ENCODE measurements around the gene NF1. TPM values are rescaled to one million over a fixed set of nuclear protein-coding genes. Genes with fewer than 3 reads are reported as not detected.
A peak's percentile ranks its signal among the peaks of the same experiment; 100 is the strongest.
"Not testable (repeated sequence)": the region's sequence is repeated elsewhere in the genome, so short reads cannot be mapped to it uniquely, and the experiment has no call there.

NF1 gene
- total RNA-seq, 1 donor from 2014 or later, result 65.0 TPM

DNA sequence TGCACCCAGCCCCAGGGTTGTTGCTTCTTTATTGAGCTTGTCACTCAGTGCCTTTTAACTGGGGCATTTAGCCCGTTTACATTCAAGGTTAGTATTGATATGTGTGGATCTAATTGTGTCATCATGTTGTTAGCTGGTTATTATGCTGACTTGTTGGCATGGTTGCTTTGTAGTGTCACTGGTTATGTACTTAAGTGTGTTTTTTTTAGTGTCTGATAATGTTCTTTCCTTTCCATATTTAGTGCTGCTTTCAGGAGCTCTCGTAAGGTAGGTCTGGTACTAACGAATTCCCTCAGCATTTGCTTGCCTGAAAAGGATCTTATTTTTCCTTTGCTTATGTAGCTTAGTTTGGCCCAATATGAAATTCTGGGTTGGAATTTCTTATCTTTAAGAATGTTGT, 33.5 kb downstream of the NF1 start:
- no peak for DNase-seq (ENCODE audit: low spot score)

DNA sequence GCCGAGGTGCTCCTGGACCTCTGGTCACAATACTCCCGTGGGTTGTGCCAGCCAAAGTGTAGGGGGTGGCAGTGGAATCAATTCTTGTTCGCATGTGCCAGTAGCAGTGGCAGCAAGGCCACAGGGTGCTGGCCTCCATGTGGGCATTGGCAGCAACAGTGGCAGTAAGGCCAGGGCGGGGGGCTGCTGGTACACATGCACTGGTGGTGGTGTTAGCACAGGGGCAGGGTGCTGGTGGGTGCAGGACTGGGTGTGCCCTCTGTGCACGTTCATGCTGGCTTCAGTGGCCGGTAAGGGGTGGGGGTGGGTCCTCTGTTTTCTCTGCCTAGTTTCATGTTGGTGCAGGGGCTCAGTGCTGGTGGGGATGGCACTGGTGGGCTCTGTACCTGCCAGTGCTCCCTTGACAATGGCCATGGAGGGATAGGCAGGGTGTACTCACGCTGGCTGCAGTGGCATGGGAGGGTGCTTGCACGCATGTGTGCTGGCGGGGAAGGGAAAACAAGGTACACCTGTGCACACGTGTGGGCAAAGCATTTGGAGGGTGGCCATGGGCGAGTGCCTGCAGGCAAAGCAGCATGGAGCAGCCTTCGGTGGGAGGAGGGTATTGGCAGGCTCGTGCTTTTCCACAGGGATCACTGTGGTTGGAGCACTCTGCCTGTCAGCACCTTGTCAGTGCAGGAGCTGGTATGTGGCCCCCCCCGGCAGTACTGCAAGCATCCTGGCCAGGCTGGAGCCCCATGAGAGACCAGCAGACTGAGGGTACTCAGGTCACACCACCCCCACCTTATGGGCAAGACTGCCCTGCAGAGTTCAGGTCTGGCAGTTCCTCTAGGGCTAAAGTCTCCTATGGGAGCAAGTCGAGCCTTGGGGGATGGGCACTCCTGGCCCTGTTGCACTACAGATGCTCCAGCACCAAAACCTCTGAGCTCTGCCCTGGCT, 35.8 kb downstream of the NF1 start:
- DNase-seq (ENCODE audit: low spot score), result no peak

DNA sequence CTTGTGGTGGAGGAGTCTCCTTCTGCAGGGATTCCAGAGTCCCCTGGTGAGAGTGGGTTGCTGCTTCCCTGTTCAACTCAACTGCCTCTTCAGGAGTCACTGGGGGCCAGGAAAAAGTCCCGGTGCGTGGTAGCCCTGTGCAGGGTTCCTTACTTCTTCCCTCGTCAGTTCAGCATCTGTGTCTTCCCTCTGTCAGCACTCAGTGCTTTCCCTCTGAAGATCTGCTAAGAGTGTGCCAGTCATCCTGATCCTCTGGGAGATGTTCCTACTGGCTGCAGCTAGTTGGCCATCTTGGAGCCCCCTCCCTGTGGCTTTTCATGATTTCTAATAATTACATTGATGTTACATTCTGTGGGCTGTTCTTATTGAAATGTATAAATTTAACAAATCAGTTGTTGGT, 36.5 kb downstream of the NF1 start:
- DNase-seq (ENCODE audit: low spot score), result no peak

DNA sequence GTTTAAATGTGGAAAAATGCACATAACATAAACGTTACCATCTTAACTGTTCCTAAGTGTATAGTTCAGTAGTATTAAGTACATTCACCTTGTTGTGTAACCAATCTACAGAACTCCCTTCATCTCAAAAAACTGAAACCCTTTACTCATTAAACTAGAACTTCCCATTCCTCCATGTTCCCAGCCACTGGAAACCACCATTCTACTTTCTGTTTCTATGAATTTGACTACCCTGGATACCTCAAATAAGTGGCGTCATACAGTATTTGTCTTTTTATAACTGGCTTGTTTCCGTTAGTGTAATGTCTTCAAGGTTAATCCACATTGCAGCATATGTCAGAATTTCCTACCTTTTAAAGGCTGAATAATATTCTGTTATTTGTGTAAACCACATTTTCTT, 38.2 kb downstream of the NF1 start:
- DNase-seq (ENCODE audit: low spot score), result no peak

DNA sequence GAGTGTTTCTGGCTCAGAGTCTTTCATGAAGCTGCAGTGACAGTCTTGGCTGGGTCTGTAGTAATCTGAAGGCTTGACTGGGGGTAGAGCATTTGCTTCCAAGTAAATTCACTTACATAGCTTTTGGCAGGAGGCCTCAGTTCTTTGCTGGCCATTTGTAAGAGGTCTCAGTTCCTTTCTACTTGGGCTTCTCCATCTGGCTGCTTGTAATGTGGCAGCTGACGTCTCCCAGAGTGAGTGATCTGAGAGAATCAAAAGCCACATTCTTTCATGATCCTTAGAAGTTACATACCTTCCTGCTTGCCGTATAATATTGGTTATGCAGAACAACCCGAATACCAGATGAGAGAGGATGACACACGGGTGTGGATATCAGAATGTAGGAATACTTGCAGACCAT, 39.8 kb downstream of the NF1 start:
- no peak for DNase-seq (ENCODE audit: low spot score)

DNA sequence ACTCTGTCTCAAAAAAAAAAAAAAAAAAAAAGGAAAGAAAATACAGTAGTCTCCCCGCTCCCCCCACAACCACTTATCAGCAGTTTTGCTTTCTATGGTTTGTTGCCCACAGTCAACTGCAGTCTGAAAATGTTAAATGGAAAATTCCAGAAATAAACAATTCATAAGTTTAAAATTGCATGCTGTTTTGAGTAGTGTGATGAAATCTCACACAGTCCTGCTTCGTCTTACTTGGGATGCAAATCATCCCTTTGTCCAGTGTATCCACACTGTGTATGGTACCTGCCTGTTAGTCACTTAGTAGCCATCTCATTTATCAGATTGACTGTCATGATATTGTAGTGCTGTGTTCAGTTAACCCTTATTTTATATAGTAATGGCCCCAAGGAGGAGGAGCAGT, 41.5 kb downstream of the NF1 start:
- no peak for DNase-seq (ENCODE audit: low spot score)

DNA sequence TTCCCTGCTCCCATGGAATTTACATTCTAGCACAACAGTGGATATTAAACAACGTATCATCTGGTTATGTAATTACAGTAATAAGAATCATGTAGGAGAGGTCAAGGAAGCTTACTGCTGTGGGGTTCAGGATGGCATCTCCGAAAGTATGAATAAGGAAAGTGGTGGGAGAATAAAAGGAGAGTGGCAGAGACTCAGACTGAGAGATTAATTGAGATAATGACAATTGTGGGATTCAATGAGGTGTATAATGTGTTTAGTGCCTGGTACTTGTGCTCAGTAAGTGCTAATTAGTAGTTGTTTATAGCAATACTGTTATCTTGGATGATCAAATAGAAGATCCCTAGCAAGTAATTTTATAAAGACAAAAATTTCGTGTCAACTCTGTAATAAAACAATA, 45.3 kb downstream of the NF1 start:
- DNase-seq (ENCODE audit: low spot score), result no peak

DNA sequence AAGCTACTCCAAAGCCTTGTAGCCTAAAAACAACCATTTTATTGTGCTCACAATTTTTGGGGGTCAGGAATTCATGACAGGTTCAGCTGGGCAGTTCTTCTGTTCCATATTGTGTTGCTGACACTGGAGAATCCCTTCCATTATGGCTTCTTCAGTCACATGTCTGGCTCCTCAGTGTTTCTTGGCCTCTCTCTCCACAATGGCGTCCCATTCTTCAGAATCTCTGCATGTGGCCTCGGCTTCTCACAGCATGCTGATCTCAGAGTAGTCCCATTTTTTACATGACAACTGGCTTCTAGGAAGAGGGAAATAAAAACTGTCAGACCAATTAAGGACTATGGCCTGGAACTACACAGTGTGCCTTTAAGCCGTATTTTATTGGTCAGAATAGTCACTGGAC, 49.7 kb downstream of the NF1 start:
- DNase-seq (ENCODE audit: low spot score), result no peak

DNA sequence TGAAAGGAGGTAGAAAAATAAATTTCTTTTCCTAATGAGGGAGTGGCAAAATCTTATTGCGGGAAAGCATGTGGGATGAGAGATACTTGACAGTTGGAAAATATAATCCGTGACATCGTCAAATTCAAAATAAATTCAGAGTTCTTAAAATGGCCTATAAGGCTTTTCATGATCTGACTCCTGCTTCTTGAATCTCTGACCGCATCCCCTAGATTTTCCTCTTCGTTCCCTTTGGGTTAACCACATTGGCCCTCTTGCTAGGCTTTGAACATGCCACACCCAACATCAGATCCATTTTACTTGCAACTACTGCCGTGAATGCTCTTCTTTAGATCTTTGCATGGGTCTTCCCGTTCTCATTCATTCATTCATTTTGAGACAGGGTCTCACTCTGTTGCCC, 50.1 kb downstream of the NF1 start:
- no peak for DNase-seq (ENCODE audit: low spot score)

DNA sequence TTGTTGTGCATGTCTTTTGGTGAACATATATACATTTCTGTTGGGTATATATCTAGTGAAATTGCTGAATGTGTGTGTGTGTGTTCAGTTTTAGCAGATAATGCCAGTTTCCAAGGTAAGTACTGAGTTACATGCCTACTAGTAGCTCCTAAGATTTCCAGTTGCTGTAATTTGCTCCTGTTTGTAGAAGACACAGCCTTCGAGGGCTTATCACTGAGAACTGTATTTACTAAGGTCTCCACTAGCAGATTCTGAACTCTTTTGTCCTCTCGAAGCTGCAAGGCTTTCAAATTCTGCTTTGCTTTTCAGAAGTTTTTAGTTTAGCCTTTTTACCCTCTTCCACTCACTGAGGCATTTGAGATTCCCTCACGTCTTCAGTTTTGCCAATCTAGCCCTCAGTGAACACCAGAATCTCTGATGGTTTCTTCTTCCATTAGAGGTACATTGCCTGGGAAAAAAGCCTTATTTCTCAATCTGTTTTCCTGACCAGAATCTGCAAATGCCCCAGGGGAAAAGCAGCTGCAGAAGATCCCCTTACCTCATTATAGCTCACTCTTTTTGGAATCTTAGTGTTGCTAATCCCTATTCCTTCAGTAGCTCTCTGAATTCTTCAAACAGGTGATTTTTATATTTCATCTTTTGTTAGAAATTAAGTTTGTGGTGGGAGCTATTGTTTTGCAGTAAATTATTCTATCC, 52.9 kb downstream of the NF1 start:
- DNase-seq (ENCODE audit: low spot score), result no peak

DNA sequence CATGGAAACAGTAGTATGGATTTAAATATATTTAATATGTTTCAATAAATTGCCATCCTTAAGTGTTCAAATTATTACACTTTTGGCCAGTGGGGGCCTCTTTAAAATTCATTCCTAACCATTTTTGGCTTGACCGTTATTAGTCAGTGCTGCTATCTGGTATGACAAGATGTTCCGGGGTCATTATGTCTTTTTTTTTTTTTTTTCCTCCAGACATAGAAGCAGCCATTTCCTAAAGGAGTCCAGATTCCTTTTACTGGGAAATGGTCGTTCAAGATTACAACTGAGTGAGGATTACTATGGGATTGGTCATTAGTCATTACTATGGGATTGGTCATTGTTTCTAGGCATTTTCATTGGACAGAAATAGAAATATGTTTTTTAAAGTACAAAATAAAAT, 53.4 kb downstream of the NF1 start:
- no peak for DNase-seq (ENCODE audit: low spot score)

DNA sequence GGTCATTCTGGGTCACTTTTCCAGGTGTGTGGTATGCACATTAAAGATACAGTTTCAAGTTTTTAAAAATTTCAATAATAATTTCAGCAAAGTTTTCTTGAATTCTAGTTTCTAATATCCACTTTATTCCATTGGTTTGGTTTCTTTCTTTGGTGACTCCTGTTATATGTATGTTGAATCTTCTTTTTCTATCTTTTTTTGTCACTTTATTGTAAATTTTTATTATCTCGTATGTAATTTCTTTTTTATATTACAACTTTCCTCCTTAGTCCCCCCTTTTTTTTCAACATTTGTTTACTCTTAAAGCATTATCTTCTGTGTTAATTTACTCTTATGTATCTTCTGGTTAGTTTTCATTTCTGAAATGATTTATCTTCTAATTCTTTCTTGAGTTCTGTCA, 57.5 kb downstream of the NF1 start:
- DNase-seq (ENCODE audit: low spot score), result no peak

DNA sequence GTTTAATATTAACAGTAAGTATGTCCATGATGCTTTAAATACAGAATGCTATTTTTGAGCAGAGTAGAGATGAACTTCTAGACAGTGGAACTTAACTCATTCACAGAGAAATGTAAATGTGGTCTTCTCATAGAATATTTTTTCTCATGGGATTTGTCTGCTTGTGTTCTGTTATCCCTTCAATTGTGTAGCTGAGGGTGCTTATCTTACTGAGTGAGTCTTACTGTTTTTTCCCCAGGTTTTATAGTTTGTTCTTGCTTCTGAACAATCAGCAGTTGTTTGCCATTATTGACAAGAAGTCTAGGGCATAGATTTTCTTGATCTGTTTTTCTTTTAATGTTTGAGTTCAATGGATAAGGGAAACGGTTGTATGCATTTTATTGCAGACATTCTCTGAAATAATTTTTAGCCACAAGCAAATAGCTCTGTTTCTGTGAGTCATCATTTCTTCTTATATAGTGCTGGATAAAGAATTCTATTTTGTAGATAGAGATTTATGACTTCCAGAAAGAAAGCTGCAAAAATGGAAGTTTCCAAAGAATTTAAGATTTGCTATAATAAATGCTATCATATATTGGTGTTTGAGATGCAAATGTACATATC, 60.5 kb downstream of the NF1 start:
- peak; percentile 41 for DNase-seq (ENCODE audit: low spot score)

DNA sequence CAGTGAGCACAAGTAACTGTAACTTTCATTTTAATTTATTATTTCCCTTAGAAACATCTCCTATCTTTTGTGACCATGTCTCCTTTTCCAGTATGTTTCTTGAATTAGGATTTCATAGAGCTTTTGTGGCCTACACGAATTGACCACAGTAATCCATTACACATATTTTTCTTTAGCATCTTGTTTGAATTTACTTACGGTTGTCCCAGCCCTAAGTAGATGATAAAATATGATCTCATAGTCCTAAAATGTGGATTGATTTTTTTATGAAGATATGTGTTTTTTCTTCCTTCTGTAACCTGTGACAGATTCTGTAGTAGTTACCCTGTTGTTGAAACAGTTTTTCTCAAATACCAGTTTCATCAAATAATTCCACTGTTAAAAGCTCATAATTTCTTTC, 61.5 kb downstream of the NF1 start:
- peak; percentile 18 for DNase-seq (ENCODE audit: low spot score)

DNA sequence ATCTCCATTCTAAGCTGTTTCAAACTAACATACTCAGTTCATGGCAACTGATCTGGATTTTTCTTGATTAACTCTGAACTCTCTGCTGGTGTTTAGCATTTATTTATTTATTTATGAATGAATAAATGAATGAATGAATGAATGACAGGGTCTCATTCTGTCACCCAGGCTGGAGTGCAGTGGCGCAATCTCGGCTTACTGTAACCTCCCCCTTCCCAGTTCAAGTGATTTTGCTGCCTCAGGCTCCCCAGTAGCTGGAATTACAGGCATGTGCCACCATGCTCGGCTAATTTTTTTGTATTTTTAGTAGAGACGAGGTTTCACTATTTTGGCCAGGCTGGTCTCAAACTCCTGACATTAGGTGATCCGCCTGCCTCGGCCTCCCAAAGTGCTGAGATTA, 62.1 kb downstream of the NF1 start:
- not testable (repeated sequence) for DNase-seq (ENCODE audit: low spot score)

DNA sequence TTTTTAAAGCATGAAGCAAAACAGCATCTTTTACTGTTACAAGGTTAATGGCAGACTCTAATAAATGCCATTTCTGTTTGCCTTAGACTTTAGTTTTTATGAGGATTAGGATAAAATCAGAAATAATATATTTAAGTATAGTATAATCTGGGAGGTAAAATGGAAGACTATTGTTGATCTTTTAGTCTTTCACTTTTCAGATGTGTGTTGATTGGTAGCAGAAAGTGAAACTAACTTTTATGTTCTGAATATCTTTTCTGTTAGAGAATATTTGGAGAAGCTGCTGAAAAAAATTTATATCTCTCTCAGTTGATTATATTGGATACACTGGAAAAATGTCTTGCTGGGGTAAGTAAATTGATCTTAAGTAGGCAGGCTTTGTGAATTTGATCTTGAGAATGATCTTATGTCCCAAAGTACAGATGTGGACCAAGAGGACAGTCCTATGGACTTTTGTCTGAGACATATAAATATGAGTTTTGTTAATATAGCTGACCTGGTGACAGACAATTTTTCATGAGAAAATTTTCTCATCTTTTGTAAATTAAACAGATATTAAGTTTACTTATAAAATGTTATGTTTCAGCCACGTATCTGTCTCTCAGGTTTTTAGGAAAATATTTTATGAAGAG, 64.1 kb downstream of the NF1 start:
- no peak for DNase-seq (ENCODE audit: low spot score)

DNA sequence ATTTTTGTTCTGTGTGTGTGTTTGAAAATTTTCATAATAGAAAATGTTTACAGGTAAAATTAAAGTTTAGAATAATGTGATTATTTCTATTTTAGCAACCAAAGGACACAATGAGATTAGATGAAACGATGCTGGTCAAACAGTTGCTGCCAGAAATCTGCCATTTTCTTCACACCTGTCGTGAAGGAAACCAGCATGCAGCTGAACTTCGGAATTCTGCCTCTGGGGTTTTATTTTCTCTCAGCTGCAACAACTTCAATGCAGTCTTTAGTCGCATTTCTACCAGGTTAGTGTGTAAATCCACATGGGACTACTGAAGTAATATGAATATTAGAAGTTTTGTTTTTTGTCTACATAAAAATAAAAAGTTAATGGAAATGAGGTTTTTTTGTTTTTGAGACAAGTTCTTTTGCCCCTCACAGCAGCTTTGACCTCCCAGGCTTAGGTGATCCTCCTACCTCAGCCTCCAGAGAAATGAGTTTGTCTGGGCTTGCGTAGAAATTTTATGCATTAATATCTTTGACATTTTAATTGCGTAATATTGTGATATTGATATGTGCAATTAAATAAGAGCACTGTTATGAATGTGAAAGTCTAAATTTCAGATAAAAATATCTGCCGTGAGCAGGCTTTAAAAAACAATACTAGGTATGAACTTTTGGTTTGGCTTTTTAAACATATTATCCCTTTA, 68.5 kb downstream of the NF1 start:
- no peak for DNase-seq (ENCODE audit: low spot score)

DNA sequence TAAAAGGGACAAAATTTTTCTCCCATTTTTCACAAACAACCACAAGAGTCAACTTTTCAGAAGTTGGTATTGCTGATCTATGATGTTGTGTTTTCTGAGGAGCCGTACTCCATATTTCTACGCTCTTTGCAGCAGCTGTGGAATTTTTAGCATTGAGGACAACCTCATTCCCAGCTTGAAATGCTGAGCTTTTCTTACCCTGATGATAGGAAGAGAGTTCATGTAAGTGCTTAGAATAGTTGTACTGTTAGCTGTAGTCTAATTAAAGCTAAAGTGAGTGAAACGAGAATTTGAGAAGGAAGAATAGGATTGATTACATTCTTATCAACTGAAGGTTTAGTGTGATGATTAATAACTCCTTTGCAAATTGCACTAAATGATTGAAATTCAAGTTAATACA, 72.3 kb downstream of the NF1 start:
- DNase-seq (ENCODE audit: low spot score), result no peak

DNA sequence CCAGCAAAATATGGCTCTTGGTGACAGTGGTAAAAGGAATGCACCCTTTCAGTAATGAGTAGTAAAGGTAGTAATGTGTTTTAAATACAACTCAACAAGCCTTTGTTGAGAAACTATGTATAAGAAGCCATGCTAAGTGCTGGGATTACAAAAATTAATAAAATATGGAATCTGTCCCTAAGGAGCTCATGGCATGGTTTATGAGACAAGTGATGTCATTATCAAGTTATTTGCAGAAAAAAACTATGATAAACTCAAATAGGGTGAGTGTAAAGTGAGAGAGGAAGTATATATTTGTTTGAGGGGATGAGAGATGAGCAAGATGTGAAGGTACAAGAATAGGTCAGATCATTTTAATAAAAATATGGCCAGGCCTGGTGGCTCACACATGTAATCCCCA, 76.9 kb downstream of the NF1 start:
- DNase-seq (ENCODE audit: low spot score), result no peak

DNA sequence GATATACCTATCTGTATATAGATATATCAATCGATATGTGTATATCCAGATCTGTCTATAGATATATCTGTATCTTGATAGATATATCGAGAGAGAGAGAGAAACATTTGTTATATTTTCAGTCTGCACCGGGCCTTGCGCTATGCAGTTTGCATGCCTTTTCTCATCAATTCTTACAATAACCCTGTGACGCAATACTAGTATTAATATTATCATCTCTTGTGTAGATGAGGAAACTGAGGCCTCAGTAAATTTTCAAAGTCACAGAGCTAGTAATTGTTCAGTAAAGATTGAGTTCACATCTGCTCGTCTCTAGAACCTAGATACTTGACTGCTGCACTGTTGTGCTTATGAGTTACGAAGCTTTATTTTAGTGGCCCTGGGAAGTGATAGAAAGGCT, 77.6 kb downstream of the NF1 start:
- DNase-seq (ENCODE audit: low spot score), result no peak

DNA sequence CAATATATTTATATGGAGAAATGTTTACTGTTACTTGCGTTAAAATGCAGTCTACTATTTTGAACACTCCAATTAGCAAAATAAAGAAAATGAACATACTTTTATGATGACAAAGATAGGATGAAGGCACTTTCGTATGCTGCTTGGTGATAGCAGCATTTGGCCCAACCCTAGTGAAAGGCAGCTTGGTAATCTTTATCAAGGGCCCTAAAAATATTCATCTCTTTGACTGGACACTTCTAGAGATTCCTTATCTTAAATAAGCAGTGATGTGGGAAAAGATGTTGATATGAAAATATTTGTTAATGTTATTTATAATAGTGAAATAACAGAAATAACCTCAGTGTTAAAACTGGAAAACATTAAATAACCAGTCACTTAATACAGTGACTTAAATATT, 79.4 kb downstream of the NF1 start:
- DNase-seq (ENCODE audit: low spot score), result no peak

DNA sequence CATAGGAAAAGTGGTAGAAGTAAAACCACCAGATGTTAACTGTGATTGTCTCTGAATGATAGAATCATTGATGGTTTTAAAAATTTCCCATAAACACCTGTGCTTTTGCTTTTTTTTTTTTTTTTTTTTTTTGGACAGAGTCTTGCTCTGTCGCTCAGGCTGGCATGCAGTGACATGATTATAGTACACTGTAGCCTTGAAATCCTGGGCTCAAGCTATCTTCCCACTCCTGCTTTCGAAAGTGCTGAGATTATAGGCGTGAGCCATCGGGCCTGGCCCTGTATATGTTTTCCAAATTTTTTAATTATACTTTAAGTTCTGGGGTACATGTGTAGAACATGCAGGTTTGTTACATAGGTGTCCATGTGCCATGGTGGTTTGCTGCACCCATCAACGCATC, 80.5 kb downstream of the NF1 start:
- DNase-seq (ENCODE audit: low spot score), result no peak

Measured in umbilical cord (tissue), 2 donors.